ENCODE data around the gene TTYH1.

DNA sequence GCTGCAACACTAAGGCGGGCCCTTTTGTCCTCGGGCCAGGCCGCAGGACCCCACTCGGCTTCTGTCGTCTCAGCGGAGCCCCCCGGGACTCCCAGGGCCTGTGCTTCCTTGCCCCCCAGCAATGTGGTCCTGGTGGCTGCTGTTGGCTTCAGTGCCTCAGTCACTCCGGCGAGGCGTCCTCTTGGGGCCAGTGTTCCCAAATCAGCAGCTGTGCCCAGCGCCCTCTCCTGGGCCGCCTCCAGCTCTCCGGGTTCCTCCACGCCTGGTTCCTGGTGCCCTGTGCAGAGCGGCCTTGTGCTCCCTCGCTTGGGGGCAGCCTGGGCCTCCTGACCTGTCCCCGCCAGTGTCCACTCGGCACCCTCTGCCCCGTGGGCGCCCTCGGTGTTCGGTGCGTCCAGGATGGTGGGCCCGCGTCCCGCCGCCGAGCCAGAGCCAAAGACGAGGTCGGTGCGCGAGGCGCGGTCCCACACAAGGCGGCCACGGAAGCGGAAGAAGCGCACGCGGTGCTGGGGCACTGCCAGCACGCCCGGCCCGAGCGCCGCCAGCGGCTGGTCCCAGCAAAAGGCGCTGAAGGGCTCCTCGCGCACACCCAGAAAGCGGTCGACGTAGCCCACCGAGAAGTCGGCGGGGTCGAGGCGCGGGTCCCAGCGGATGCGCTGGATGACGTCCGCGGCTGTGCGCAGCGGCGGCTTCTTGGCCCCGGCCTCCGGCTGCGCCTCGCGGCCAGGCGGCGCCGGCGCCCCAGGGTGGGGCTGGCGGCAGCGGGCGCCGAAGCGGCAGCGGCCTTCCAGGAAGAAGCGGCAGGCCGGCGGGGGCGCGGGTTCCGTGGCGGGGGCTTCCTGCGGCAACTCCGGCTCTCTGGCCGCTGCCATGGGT is 47.6 kb downstream of the TTYH1 start:
- TF ChIP-seq, protein P1, sequence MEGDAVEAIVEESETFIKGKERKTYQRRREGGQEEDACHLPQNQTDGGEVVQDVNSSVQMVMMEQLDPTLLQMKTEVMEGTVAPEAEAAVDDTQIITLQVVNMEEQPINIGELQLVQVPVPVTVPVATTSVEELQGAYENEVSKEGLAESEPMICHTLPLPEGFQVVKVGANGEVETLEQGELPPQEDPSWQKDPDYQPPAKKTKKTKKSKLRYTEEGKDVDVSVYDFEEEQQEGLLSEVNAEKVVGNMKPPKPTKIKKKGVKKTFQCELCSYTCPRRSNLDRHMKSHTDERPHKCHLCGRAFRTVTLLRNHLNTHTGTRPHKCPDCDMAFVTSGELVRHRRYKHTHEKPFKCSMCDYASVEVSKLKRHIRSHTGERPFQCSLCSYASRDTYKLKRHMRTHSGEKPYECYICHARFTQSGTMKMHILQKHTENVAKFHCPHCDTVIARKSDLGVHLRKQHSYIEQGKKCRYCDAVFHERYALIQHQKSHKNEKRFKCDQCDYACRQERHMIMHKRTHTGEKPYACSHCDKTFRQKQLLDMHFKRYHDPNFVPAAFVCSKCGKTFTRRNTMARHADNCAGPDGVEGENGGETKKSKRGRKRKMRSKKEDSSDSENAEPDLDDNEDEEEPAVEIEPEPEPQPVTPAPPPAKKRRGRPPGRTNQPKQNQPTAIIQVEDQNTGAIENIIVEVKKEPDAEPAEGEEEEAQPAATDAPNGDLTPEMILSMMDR (IDR thresholded peaks at IDR 0.05 in 4 of 5, conservative IDR thresholded peaks at IDR 0.05 in 1 of 5) = peak in 1 of 5 experiments; percentile 9
- no peak for TF ChIP-seq POLR2A (IDR thresholded peaks at IDR 0.05)
